DMS53 treated with DMSO at 0.1 percent for 48 hours (cell line): ENCODE results near the gene HLCS.
A peak's percentile ranks its signal among the peaks of the same experiment; 100 is the strongest.
"Not testable (repeated sequence)": the region's sequence is repeated elsewhere in the genome, so short reads cannot be mapped to it uniquely, and the experiment has no call there.

Source experiments
- DNase-seq: peaks from one replicate; lab custom pipeline; 2025; ENCODE audit not compliant: unreplicated experiment; lab: John Stamatoyannopoulos, UW

The HLCS gene

DNA sequence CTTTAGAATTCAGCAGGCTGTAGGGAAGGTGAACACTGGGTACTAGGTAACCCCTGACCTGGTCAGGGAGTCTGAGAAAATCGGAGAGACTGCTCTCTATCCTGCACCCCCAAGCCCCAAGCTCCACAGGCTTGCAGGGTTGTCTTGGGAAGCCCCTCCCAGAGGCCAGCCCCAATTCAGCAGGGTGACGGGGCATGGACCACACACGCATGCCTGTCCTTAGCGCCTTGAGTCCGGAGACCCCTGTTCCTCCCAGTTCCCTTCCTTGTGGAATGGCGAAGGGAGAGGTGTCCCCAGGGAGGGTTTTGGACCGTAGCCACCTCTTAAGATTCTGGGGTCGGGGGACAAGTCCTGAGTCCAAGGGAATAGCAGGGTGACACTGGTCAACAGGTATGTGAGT lies 116.1 kb downstream of the HLCS start:
- DNase-seq = no peak

DNA sequence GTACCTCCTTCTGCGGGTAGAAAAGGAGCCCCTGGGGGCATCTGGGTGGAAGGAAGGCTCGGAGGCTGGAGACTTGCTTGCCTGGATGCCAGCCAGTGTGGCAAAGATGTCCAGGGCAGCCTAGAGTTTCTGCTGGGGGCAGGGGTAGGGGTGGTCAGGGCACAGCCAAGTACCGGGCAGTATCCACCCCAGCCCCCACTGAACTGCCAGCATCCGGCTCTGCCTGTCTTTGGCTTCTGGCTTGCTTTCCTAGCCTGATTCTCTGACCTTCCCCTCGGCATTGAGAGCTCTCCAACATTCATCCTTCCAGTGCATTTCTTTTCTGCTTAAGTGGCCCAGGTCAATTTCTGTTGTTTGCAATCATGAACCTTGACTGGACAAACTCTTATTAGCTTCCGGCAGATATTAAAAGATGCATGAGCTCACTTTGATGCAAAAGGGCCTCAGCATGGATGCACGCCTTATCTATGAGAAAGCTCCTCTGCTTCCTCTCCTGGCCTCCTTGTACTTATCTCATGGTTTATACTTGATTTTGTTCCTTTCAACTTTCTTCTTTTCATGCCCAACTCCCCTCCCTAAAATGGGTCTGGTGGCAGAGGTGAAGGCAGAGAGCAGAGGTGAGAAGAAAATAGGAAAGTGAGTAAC lies 116.9 kb downstream of the HLCS start:
- DNase-seq = peak; percentile 79

DNA sequence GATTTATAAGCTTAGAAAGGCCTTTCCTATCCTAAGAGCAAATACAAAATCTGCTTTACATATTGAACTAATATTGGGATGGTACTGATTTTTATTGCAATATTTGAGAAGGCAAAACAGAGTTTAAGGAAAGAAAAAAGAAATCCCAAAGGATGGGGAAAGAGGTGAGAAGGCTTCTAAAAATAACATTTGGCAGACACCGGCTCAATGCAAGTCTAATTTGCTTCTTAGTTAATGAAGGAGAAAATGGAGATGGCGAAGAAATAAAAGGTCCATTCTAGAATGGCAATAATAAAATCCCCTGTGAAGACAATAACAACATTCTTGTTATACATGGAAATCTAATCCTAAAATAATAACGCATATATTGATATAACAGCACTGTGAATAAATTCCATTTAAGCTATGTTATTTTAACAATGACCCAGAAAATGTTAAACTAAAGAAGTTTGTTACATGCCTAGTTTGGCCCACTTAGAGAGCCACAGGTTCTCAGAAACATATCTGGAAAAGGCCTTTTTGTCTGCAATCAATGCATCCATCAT lies 117.7 kb downstream of the HLCS start:
- DNase-seq = no peak

DNA sequence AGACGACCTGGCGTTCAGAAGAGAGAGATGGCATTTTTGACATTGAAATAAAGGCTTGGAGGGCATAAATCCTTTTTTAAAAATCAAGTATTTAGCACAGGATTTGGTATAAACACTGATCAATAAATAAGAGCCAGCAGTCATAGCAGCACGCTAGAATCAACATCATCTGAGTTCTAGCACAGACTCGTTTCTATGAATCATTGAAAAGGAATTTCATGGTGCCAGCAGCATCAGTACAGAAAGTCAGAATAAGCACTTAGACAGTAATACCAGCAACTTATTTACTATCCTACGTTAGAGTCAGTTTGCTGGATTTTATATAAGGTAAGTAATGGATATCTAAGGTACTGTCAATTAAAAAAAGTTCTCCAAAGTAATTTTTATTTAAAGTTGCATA lies 119.3 kb downstream of the HLCS start:
- DNase-seq = peak; percentile 11

DNA sequence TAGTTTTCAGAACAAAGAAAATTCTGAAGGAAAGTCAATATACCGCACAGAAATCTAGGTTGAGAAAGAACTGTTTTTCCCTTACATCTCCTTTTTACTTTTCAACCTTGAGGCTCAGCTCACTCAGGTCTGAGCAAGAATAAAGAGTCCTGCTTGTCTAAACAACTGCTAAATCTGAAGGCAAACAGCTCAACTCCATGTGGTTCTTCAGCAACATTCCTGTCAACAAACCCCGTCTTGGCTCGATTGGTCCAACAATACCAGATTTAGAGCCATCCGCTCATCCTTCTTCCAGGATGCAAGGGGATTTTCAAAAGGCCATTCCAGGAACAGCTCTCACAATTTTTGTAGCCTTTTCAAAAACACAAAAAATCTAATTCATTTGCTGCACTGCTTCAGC lies 119.8 kb downstream of the HLCS start:
- no peak for DNase-seq

DNA sequence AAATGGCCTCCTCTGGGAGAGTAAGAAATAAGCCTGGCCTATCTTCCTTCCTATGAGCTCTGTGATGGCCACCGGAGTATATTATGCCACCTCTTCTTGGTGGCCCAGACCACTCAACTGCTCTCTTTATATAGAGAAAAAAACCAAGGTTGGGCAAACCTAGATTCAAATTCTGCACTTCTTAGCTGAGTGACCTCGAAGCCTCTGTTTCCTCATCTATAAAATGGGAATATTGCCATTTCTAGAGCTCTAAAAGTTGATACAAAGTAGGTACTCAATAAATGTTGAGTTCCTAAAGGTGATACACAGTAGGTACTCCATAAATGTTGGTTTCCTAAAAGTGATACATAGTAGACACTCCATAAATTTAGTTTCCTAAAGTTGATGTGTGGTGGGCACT lies 120.7 kb downstream of the HLCS start:
- DNase-seq = no peak

DNA sequence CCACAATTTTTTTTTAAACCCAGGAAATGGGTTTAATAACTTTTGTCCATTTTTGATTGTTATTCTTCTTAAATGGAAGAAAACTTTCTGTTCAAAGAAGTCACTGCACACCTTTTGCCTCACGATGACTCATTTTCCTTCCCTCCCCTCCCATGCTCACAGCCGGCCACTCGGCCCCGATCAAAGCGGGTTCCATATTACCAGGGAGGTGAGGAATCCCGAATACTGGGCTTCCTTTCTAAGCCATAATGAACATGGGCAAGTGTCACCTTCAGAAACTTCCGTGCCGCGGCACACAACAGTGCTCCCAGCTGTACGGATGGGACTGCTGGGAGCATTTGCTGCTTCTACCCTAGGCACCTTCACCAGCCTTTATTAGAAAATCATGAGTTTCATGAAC lies 121.4 kb downstream of the HLCS start:
- no peak for DNase-seq

DNA sequence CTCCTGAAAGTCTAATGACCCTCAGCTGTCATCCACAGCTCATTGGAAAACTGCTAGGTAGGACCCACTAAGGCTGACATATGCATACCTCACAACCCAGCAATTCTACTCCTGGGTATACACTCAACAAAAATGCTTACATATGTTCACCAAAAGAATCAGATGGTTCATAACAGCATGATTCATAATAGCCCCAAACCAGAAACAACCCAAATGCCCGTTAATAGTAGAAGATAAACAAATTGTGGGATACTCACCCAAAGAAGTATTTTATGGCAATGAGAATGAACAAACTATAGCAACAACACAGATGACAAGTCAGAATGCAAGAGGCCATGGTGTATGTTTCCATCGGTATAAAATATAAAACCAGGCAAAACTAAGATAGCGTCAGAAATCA lies 124.6 kb downstream of the HLCS start:
- no peak for DNase-seq

DNA sequence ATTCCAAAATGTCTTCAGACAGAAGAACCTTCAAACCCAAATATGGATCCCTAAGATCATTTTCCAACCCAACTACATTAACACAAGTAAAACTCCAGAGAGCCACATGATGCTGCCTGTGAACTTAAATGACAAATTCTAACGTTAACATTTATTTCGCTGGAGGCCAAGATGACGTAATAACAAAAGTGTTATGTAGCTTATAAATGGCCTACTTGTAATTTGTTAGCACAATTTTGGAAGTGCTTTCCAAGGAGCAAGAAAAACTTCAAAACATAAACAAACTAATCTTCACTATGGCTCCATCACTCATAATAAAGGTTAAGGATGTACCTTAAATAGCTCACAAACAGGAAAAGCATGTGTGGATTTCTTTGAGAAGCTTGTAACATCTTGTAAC lies 126.7 kb downstream of the HLCS start:
- DNase-seq = no peak

DNA sequence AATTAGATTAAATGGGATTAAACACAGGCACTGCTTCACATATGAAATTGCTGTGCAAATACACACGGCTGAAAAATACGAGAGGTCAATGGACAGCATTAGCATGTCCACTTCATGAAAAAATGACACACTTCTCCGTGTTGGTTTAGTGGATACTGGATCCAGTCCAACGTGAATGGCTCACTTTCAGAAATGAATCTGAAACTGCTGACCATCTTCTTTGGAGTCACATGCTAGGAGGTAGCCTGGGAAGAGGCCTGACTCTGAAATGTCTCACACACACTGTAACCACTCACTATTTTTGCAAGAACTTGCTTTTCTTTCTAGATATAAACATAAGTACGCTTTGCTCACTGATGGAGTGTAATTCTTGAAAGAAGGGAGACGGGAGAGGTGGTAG lies 127.3 kb downstream of the HLCS start:
- DNase-seq = no peak

DNA sequence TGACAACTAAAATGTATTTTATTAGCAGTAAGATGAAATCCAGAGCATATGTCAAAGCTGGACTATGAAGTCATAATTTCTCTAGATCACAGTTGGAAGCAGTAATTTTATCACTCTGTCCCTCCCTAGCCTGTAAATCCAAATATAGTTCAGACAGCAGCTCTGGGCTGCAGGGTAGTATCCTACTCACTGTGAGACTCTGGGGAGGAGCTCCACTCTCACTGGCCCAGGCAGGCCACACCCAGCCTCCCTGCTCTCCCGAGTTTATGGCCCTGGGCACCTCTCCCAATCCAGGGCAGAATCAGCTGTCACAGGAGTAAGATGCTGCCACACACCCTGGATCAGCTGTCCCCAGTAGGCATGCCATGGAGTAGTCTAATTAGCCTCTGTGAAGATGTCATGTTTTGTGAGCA lies 131.1 kb downstream of the HLCS start:
- no peak for DNase-seq

DNA sequence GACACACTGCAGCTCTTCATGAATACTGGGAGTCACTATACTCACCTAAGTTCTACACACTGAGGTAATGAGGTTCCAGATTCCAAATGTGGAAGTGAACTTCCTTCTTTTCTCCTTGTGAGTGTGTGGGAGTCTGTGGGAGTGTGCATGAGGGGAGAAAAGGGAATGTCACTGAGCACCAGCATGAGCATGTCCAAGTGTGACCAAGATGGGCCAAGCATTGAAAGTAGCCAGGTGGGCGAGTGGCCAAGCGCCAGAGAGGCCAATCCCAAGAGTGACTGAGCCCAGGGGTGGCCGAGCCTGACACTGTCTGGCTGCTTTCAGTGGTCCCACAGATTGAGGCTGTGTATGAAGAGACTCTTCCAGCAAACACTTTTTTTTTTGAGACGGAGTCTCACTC lies 132.3 kb downstream of the HLCS start:
- DNase-seq = no peak

DNA sequence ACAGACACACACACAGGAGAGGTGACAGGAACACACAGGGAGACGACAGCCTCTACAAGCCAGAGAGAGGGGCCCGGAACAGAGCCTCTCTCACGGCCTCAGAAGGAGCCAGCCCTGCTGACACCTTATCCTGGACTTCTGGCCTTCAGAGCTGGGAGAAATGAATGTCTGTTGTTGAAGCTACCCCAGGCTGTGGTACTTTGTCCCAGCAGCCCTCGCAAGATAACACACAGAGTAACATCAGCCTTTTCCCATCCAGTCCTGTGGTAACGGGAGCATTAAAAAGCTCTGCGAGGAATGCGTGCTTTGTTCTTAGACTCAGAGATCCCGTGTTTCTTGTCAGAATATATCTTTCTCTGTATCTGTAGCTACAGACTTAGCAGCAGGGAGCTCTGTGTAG lies 136.4 kb downstream of the HLCS start:
- no peak for DNase-seq

DNA sequence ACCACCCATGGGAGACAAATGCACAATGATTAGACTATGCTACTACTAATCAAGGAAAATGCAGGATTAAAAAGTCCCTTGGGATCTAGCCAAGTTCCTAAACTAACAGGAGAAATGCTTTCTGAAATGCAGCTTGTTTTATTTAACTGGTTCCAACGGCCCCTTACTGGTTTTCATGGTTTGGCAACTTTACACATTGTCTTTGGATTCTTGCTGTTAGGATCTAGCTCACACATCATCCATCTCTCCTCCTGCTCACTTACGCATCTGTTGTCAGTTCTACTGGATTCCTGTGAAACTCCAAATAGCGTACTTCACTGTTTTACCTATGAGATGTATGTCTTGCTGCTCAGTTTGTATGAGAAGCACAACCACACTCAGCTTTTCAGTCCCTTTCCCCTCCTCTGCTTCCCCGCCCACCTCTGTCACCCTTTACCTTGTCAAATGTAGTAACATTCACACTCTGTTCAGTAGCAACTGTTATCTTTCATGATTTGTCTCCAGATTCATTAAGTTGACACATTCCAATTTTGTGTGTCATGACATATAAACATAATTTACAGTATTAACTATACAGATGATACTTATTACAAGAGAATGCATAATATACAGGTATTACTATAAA lies 137.5 kb downstream of the HLCS start:
- no peak for DNase-seq

DNA sequence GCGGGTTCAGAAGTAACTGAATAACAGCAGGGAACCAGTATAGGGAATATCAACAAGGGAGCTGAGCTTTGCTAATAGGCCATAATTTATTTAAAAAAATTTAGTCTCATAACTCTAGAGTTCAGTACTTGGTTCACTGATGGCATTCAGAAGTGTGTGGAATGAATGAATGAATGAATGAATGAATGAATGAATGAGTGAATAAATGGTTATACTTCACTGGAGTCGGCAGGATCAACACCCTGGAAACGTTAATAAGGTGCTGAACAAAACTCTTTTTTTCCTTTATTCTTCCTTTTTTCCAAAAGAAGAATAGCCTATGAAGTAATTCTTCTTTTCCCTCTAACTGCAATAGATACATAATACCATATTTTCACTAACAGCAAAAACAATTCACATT lies 138.3 kb downstream of the HLCS start:
- DNase-seq = no peak

DNA sequence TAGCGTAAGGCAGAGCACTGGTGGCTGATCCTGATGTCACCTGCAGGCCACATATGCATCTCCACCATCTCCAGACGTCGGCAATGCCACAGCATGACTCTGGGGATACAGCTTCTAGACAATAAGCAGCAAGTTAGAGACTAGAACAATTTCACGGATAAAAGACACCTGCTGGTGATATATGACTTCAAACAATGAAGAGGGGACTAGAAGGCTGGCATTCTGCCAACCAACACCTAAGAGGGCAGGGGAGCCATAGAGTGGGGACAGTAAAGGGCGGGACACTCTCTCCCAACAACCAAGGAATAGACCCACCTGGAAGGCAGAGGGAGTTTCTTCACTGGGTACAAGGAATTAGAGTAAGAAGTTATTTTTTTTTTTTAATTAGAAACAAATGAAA lies 140.8 kb downstream of the HLCS start:
- no peak for DNase-seq

DNA sequence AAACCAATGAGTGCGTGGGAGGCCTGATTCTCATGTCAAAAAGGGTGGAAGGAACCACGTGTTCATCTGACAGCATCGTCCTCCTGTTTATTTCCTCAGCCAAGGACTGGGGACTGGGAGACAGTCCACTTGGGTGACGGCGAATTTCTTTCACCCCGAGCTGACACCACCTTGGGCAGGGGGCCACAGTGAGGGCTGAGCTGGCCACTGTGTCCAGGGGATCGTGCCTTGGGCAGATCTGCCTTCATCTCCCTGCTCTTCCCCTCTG lies 145.5 kb downstream of the HLCS start:
- DNase-seq = no peak

DNA sequence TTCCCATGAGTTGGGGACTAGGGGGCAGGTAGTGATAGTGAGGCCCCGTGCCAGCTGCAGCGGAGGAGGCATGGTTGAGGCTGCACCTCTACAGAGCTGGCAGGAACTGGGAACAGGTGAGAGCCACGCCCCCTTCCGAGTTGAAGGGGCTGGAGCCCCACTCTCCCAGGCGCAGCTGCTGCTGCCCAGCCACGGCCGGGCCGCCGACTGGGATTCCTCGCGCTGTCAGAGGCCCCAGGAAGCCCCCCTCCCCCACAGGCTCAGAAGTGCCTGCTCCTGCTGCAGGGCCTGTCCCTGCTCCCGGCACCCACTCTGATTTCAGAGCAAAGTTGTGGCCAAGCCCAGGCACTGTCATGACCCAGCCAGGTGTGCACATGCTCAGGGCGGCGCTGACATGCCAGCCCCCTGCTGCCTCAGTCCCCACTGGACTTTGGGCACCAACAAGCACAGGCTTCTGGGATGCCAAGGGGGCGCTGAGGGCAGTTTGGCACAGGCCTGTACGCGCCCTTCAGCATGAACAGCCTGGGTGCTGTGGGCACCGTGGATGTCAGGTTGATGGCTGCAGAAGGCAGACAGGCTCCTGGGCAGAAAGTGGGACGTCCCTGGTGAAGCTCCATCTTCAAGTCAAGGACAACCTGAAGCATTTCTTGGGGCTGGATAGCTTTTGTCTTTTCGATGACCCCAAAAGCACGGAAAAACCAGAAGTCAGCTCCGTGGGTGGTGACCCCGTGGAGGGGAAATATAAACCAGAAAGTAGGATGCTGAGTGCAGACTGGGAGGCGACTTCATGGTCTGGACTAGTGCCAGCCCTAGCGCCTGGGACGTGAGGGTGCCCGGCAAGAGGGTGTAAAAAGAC lies 146.1 kb downstream of the HLCS start:
- no peak for DNase-seq

DNA sequence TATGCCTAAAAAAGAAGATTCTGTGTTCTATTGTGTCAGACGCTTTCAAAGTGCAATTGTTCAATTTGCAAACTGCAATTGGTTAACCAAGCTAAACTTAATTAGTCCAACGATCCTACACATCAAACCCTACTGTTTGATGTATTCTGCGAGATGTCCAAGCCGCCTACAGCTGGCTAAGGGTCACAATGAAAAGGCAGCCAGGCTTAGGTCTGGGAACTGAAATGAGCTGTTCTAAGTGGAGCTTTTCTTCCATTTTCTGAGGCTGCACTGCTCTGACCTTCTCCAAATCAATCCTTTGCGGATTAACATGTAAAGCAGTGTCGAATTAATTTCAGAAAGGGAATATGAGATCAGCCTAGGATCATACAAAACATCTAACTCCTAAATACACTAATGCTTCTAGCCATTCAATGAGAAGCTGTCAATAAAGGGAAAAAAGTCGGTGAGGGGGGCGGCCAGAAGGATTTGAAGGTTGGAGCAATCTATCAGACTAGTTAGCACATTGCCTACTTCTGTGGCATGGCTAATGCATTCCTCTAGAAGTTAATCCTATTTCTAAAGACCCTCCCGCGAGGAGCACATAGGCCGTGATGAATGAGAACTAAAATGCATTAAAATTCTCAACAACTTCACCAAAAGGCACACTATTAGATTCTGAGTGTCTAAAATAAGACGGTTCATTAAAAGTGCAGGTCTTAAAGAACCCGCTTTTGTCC lies 148.6 kb downstream of the HLCS start:
- DNase-seq = no peak

DNA sequence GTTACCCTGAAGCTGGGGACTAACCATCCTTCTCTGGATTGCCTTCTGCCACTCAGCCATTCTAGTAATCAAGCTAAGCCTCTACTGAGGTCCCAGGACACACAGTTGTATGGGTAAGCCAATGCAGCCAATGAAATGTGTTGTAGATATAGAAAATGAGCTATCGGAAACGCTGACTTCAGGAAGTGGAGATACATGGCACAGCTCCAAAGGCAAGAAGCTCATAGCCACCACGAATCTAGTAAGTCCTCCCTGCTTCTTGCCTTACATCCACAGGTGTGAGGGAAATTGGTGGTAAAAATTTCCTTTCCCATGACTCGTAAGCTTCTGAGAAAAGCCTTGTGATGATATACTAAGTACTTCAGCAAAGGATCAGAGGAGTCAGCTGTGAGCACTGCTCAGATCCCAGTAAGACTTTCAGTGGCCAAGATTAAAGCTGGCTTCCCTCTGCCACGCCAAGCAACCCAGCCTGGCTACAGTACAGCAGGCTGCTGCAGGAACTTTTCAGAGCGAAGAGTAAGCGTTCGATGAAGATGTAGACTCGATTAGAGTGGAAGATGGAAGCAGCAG lies 149.8 kb downstream of the HLCS start:
- no peak for DNase-seq

DNA sequence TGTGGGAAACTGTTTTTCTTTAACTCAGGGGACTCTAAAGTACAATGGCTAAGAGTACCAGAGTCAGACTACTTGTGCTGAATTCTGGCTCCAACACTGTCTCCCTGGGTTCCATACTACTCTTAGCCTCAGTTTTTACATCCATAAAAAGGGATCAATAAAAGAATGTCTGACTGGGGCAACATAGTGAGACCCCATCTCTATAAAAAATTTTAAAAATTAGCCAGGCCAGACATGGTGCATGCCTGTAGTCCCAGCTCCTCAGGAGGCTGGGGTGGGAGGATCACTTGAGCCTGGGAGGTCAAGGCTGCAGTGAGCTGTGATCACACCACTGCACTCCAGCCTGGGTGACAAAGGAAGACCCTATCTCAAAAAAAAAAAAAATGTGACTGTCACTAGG lies 150.4 kb downstream of the HLCS start:
- DNase-seq = not testable (repeated sequence)
